K562 (cell line): Measurements from ENCODE around the gene GRIN2D. TPM values are rescaled to one million over a fixed set of nuclear protein-coding genes. Genes with fewer than 3 reads are reported as not detected.

Source experiments
- ATAC-seq: fragments of 200-7000 bp; cut with Tn5 transposase; 3 replicates; pipeline ENCODE4 v1.9.1; 2020; ENCODE audit warnings: moderate library complexity
- BruUV-seq: library from RNA; stranded (reverse); fragments of 400-500 nt; replicated peaks from 2 replicates; lab custom pipeline; 2021; lab: Mats Ljungman, UMichigan
- CTCF ChIA-PET: fragments of 300-600 bp; formaldehyde crosslinking; extraction: SDS; loops from one replicate; lab custom pipeline; 2021; ENCODE audit warnings: low intra/inter-chr PET ratio; lab: Yijun Ruan, JAX
- POLR2A ChIA-PET: fragments of 300-600, 350-650 bp; sonication (Branson Sonifier 250); formaldehyde crosslinking; extraction: SDS; loops from one replicate; lab custom pipeline; 2021; ENCODE audit warnings: antibody characterized with exemption, inconsistent platforms; lab: Yijun Ruan, JAX
- DNase-seq, 4 experiments: peaks; one replicate each; pipeline versions ENCODE4 v3.0.0 to v3.0.0-alpha.2; 2011 to 2018; ENCODE audit warnings: low spot score in 3 of 4, mixed read lengths in 3 of 4; ENCODE audit errors: extremely low read depth in 1 of 4
- FAIRE-seq: peaks from 2 replicates; lab custom pipeline; 2011; peaks lifted over from hg19 to GRCh38; lab: Jason Lieb, UNC
- H2AFZ ChIP-seq: 2 replicates; pipeline ENCODE4 v1.6.0; 2011; ENCODE audit warnings: low read depth, low read length, control low read depth, inconsistent platforms
- H3K27ac ChIP-seq: fragments of 200-600 bp; 3 replicates; pipeline ENCODE4 v1.8.0; 2011; ENCODE audit warnings: low read depth, mild to moderate bottlenecking, control low read depth, inconsistent platforms, low read length, moderate library complexity, mixed read lengths; ENCODE audit errors: extremely low read depth
- H3K27me3 ChIP-seq, 2 experiments: fragments of 300-600 bp in 1 of 2; 2 replicates in 1 of 2; 3 replicates in 1 of 2; pipeline versions ENCODE4 v1.6.0 to v1.8.0; 2011; ENCODE audit warnings: inconsistent platforms in 2 of 2, low read length in 2 of 2, mild to moderate bottlenecking in 1 of 2, mixed read lengths in 1 of 2, moderate library complexity in 1 of 2; ENCODE audit not compliant: control insufficient read depth in 2 of 2, insufficient read depth in 2 of 2
- H3K36me3 ChIP-seq: fragments of 300-600 bp; 3 replicates; pipeline ENCODE4 v1.8.0; 2011; ENCODE audit warnings: mild to moderate bottlenecking, low read length, inconsistent platforms; ENCODE audit not compliant: control insufficient read depth, insufficient read depth
- H3K4me1 ChIP-seq, 2 experiments: fragments of 200-600 bp in 1 of 2; replicated peaks in 1 of 2; 2 replicates in 1 of 2; 3 replicates in 1 of 2; pipeline versions ENCODE4 v1.5.1 to v1.8.0; 2011; ENCODE audit warnings: inconsistent platforms in 2 of 2, low read length in 2 of 2, mild to moderate bottlenecking in 1 of 2, mixed read lengths in 1 of 2, moderate library complexity in 1 of 2; ENCODE audit not compliant: control insufficient read depth in 2 of 2, insufficient read depth in 2 of 2
- H3K4me2 ChIP-seq: 2 replicates; pipeline ENCODE4 v1.6.1; 2011; ENCODE audit warnings: low read length, control low read depth, inconsistent platforms, mixed read lengths; ENCODE audit not compliant: insufficient read depth
- H3K4me3 ChIP-seq: fragments of 200-600 bp; sonication (generic), shearing (Covaris generic); 2 replicates; pipeline ENCODE4 v1.5.1; 2016; ENCODE audit warnings: control low read depth, inconsistent platforms
- H3K79me2 ChIP-seq: fragments of 200-600 bp; 3 replicates; pipeline ENCODE4 v1.8.0; 2011; ENCODE audit warnings: low read length, inconsistent platforms; ENCODE audit not compliant: control insufficient read depth, insufficient read depth
- H3K9ac ChIP-seq, 2 experiments: 2 replicates each; pipeline versions ENCODE4 v1.6.0 to v1.6.1; 2011; ENCODE audit warnings: low read depth in 2 of 2, low read length in 2 of 2, control low read depth in 1 of 2, inconsistent platforms in 1 of 2, mild to moderate bottlenecking in 1 of 2, mixed read lengths in 1 of 2; ENCODE audit not compliant: insufficient read depth in 1 of 2
- H3K9me1 ChIP-seq: one replicate; pipeline ENCODE4 v1.6.0; 2011; ENCODE audit warnings: inconsistent platforms, mild to moderate bottlenecking, low read length, moderate library complexity; ENCODE audit not compliant: control insufficient read depth, insufficient read depth
- H3K9me3 ChIP-seq: replicated peaks from 2 replicates; pipeline ENCODE4 v1.5.1; 2011; ENCODE audit warnings: low read depth, low read length, inconsistent platforms; ENCODE audit not compliant: control insufficient read depth, insufficient read depth
- H4K20me1 ChIP-seq: replicated peaks from 2 replicates; pipeline ENCODE4 v1.6.1; 2011; ENCODE audit warnings: low read length, inconsistent platforms, mixed read lengths; ENCODE audit not compliant: control insufficient read depth, insufficient read depth
- ATF2 ChIP-seq: sonication (generic); formaldehyde crosslinking; IDR thresholded peaks from 2 replicates; pipeline ENCODE4 v1.8.1; 2022; ENCODE audit warnings: missing genetic modification reagents
- EGR1 ChIP-seq: fragments of 450-650 bp; conservative IDR thresholded peaks from 2 replicates; pipeline ENCODE4 v1.6.1; 2017; ENCODE audit warnings: mild to moderate bottlenecking
- MCM3 ChIP-seq: fragments of 450-650 bp; IDR thresholded peaks from 2 replicates; pipeline ENCODE4 v1.6.1; 2016
- NFIC ChIP-seq: fragments of 450-650 bp; IDR thresholded peaks from 2 replicates; pipeline ENCODE4 v1.6.1; 2017; ENCODE audit warnings: mild to moderate bottlenecking, inconsistent platforms
- POLR2A ChIP-seq: fragments of 450-650 bp; conservative IDR thresholded peaks from 2 replicates; pipeline ENCODE4 v1.6.1; 2016
- RBM15 ChIP-seq: fragments of 200-400 bp; formaldehyde crosslinking; IDR thresholded peaks from 2 replicates; pipeline ENCODE4 v1.6.1; 2018; ENCODE audit warnings: mild to moderate bottlenecking, low read length, moderate library complexity; ENCODE audit not compliant: insufficient read depth
- SMARCA5 ChIP-seq: fragments of 450-650 bp; IDR thresholded peaks from 2 replicates; pipeline ENCODE4 v1.6.1; 2016
- SOX6 ChIP-seq: fragments of 450-650 bp; IDR thresholded peaks from 2 replicates; pipeline ENCODE4 v1.6.1; 2014; ENCODE audit warnings: mild to moderate bottlenecking
- ZNF592 ChIP-seq: fragments of 450-650 bp; IDR thresholded peaks from 2 replicates; pipeline ENCODE4 v1.6.1; 2017; ENCODE audit warnings: antibody characterized with exemption, mild to moderate bottlenecking
- ZZZ3 ChIP-seq: fragments of 450-650 bp; IDR thresholded peaks from 2 replicates; pipeline ENCODE4 v1.6.1; 2016; ENCODE audit warnings: antibody characterized with exemption, mild to moderate bottlenecking, moderate library complexity
- WGBS: fragments of 100-300 bp; shearing (Covaris generic); methylation state at CpG from one replicate; pipeline ENCODE4 v1.1.6; 2016; ENCODE audit warnings: low coverage, mixed read lengths; ENCODE audit not compliant: insufficient coverage; ENCODE audit errors: missing lambda C conversion rate; 5-methylcytosine and 5-hydroxymethylcytosine counted together
- in situ Hi-C: fragments of 300-500 bp; cut with MboI; formaldehyde crosslinking; loops from 4 replicates; pipeline ENCODE4 v1.15.0; 2018; ENCODE audit warnings: inconsistent platforms, mixed read lengths
- intact Hi-C: fragments of 100-400 bp; cut with micrococcal nuclease; formaldehyde crosslinking; loops from 2 replicates; pipeline ENCODE4 v1.14.2; 2022
- polyA plus RNA-seq, 8 experiments: library from polyadenylated mRNA; depleted of rRNA in 4 of 8; stranded (reverse) in 5 of 8; unstranded in 3 of 8; fragments of >200 nt; fragmentation: Nextera tagmentation in 2 of 8; fragmentation: Illumina TruSeq in 1 of 8; extraction: Ambion mirVana in 2 of 8; extraction: Trizol in 1 of 8; gene quantifications; 2 replicates each; pipeline versions ENCODE4 v1.2.1 to v1.2.3, GENCODE V29; 2011 to 2014; ENCODE audit warnings: inconsistent platforms in 1 of 8, missing spikeins in 1 of 8
- total RNA-seq, 7 experiments: library from RNA; depleted of rRNA in 6 of 7; stranded (reverse); fragments of >200 nt in 6 of 7; fragmentation: Illumina TruSeq in 2 of 7; extraction: Trizol in 2 of 7; gene quantifications; 2 replicates each; pipeline versions ENCODE4 v1.2.1 to v1.2.3, GENCODE V29; 2011 to 2021; ENCODE audit warnings: low replicate concordance in 1 of 7

GRIN2D gene
- total and polyA plus RNA-seq, 9 of the 15 experiments (the other 6 are each of a cell fraction or from before 2014, with no cell fraction given): 0.32 to 31.5 (median 1.8) TPM

GRCh38 chr19:48372904-48373303 lies 20.6 kb upstream of the GRIN2D start:
- 0 out of 2 replicates have a peak, but pooled peaks have one; percentile 10 for TF ChIP-seq EGR1
- peak; percentile 46 for TF ChIP-seq NFIC
- no peak for TF ChIP-seq SOX6
- DNase-seq (no peak), FAIRE-seq (no peak), ATAC-seq (no peak)
- Histone ChIP-seq H2AFZ (peak overlapping the region; percentile 20), H3K4me2 (no peak overlapping the region), H3K79me2 (no peaks in the 10 kb centered on the region), H4K20me1 (no peaks in the 10 kb centered on the region), H3K27ac (no peak overlapping the region), H3K9ac (peak overlapping the region in 1 of 2 experiments; percentile 78; a peak in 2 of 4 replicates), H3K36me3 (no peaks in the 10 kb centered on the region), H3K27me3 (no peaks in the 10 kb centered on the region), H3K9me3 (no peaks in the 10 kb centered on the region), H3K4me3 (no peak overlapping the region), H3K4me1 (peaks cover 0 to 20% of the 10 kb centered on the region in 2 experiments; a peak in 2 of 5 replicates), H3K9me1 (no peaks in the 10 kb centered on the region)
- ChIA-PET POLR2A (interaction anchor here (1.2 kb wide), 1 partner anchor 8 kb away, joined by 4 read pairs; the partner anchor contains the start of gene SYNGR4), CTCF (no interaction called here)
- BruUV-seq: no TSS peak
- intact Hi-C loops (no loop called here), in situ Hi-C loops (no loop called here)
- 48% methylated on average over 4 of the region's 4 CpGs for WGBS

GRCh38 chr19:48373567-48373966 lies 19.9 kb upstream of the GRIN2D start:
- Histone ChIP-seq H3K9ac (peak overlapping the region in 1 of 2 experiments; percentile 78; a peak in 2 of 4 replicates), H3K9me1 (no peaks in the 10 kb centered on the region), H3K4me3 (no peak overlapping the region), H2AFZ (peak overlapping the region; percentile 20), H4K20me1 (no peaks in the 10 kb centered on the region), H3K27ac (no peak overlapping the region), H3K79me2 (no peaks in the 10 kb centered on the region), H3K4me1 (peaks cover 0 to 20% of the 10 kb centered on the region in 2 experiments; a peak in 2 of 5 replicates), H3K9me3 (no peaks in the 10 kb centered on the region), H3K27me3 (no peaks in the 10 kb centered on the region), H3K4me2 (no peak overlapping the region), H3K36me3 (no peaks in the 10 kb centered on the region)
- ChIA-PET POLR2A (interaction anchor here (1.2 kb wide), 1 partner anchor 9 kb away, joined by 4 read pairs; the partner anchor contains the start of gene SYNGR4), CTCF (no interaction called here)
- BruUV-seq: no TSS peak
- intact Hi-C loops (no loop called here), in situ Hi-C loops (no loop called here)
- no peak for ATAC-seq
- no peak for DNase-seq
- FAIRE-seq: no peak
- WGBS: 81% methylated on average over 9 of the region's 11 CpGs
- TF ChIP-seq RBM15: no peak
- TF ChIP-seq SMARCA5: no peak
- no peak for TF ChIP-seq ATF2 (CRISPR knock-in tag)
- TF ChIP-seq ZZZ3: no peak
- TF ChIP-seq ZNF592: no peak
- TF ChIP-seq MCM3: no peak
- TF ChIP-seq POLR2A: no peak
